Astrocyte of the spinal cord (primary cell): ENCODE measurements around the gene NCKAP5.
A peak's percentile ranks its signal among the peaks of the same experiment; 100 is the strongest.

Source experiments
- DNase-seq: peaks from one replicate; pipeline ENCODE4 v3.0.0; 2011; ENCODE audit warnings: low read depth, low spot score
- H3K4me3 ChIP-seq: 2 replicates; pipeline ENCODE4 v1.5.1; 2011; ENCODE audit warnings: low read depth, mild to moderate bottlenecking, low read length, moderate library complexity
- CTCF ChIP-seq: IDR thresholded peaks from 2 replicates; pipeline ENCODE4 v1.5.1; 2012; ENCODE audit warnings: low read depth, mild to moderate bottlenecking, low read length, inconsistent platforms
- in situ Hi-C: cut with HindIII; loops from 2 replicates; pipeline ENCODE4 v1.10.0; 2017; ENCODE audit warnings: low sequenced_read_pairs

NCKAP5 gene

GRCh38 chr2:133338224-133338623 lies 230.0 kb downstream of the NCKAP5 start:
- no peak overlapping the region for H3K4me3 ChIP-seq
- in situ Hi-C loops = no loop called here
- TF ChIP-seq CTCF = no peak
- no peak for DNase-seq

GRCh38 chr2:133334923-133335322 lies 233.3 kb downstream of the NCKAP5 start:
- no peak for TF ChIP-seq CTCF
- in situ Hi-C loops = no loop called here
- no peak for DNase-seq
- no peak overlapping the region for H3K4me3 ChIP-seq

DNA sequence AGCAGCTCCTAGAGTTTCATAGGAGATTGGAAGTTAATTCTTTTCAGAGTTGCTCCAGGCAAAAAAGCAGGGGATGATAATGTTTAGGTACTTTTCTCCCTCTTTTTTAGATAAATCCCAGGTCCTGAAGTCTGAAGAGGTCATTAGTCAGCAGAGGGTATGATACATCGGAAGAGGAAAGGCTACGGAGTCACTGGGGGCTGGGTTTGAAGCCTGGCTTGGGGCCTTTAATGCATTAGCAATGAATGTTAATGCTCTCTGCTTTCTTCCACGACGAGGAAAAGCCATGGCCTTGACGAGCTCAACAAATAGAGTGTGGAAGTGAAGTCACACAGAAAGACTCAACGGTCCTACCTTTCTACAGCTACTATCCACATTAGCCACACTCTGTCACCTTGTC lies 235.1 kb downstream of the NCKAP5 start:
- H3K4me3 ChIP-seq = no peak overlapping the region
- peak; percentile 3 for DNase-seq
- in situ Hi-C loops = no loop called here
- no peak for TF ChIP-seq CTCF

DNA sequence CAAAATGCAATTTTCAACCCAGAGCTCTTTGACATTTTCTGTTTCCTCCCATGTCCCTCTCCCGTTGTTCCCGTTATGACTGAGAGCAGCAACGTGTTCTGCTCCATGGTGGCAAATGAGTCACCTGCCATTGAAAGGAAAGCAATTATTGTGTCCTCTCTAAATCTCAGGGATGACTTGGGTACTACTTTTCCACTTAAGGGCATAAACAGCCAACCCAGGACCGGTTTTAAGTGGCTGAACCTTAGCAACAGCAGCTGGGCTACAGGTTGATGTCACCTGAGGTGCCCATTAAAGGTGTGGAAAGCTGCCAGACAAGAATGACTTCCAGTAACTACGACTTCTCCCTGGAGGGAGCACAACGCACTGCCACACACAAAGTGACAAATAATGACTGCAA lies 236.8 kb downstream of the NCKAP5 start:
- in situ Hi-C loops = no loop called here
- TF ChIP-seq CTCF = no peak
- no peak overlapping the region for H3K4me3 ChIP-seq
- no peak for DNase-seq

GRCh38 chr2:133326652-133327397 lies 241.4 kb downstream of the NCKAP5 start:
- TF ChIP-seq CTCF = no peak
- DNase-seq = peak; percentile 77
- in situ Hi-C loops = no loop called here
- no peak overlapping the region for H3K4me3 ChIP-seq

- in situ Hi-C loops = no loop called here
- DNase-seq = peak; percentile 78
- TF ChIP-seq CTCF = no peak
- H3K4me3 ChIP-seq = no peak overlapping the region
Measured at GRCh38 chr2:133324150-133324561, 244.1 kb downstream of the NCKAP5 start.
